ENCODE measurements around the gene SART1. TPM values are rescaled to one million over a fixed set of nuclear protein-coding genes. Genes with fewer than 3 reads are reported as not detected.

SART1 gene
- total RNA-seq, 4 donors from 2014 or later: 14.4 to 61.9 (median 26.4) TPM

GRCh38 chr11:65952052-65952521, 9.4 kb upstream of the SART1 start:
- no peaks in the 10 kb centered on the region for H3K36me3 ChIP-seq
- H3K27ac ChIP-seq: no peak overlapping the region
- TF ChIP-seq CTCF (IDR thresholded peaks at IDR 0.05) (no peak), POLR2A (IDR thresholded peaks at IDR 0.05) (no peak)
- H3K9me3 ChIP-seq: no peaks in the 10 kb centered on the region
- H3K4me1 ChIP-seq: peaks cover 0 to 2% (median 0%) of the 10 kb centered on the region in 4 donors
- H3K4me3 ChIP-seq: no peak overlapping the region
- H3K27me3 ChIP-seq: no peaks in the 10 kb centered on the region
- DNase-seq: no peak

- Histone ChIP-seq H3K36me3 (no peaks in the 10 kb centered on the region), H3K4me3 (no peak overlapping the region), H3K27ac (no peak overlapping the region), H3K27me3 (no peaks in the 10 kb centered on the region), H3K4me1 (peaks cover 0 to 5% (median 0%) of the 10 kb centered on the region in 4 donors), H3K9me3 (no peaks in the 10 kb centered on the region)
- DNase-seq: no peak
- no peak for TF ChIP-seq POLR2A (IDR thresholded peaks at IDR 0.05)
- no peak for TF ChIP-seq CTCF (IDR thresholded peaks at IDR 0.05)
These were observed 8.1 kb upstream of the SART1 start for GRCh38 chr11:65953471-65953870.

GRCh38 chr11:65954771-65955170, 6.8 kb upstream of the SART1 start:
- no peaks in the 10 kb centered on the region for H3K36me3 ChIP-seq
- no peak for DNase-seq
- peaks cover 0 to 5% (median 0%) of the 10 kb centered on the region in 4 donors for H3K4me1 ChIP-seq
- no peaks in the 10 kb centered on the region for H3K27me3 ChIP-seq
- H3K27ac ChIP-seq: no peak overlapping the region
- no peaks in the 10 kb centered on the region for H3K9me3 ChIP-seq
- no peak overlapping the region for H3K4me3 ChIP-seq
- TF ChIP-seq POLR2A (IDR thresholded peaks at IDR 0.05) (no peak), CTCF (IDR thresholded peaks at IDR 0.05) (no peak)

- no peak for TF ChIP-seq CTCF (IDR thresholded peaks at IDR 0.05)
- no peak for TF ChIP-seq POLR2A (IDR thresholded peaks at IDR 0.05)
- H3K4me3 ChIP-seq: no peak overlapping the region
- H3K36me3 ChIP-seq: no peaks in the 10 kb centered on the region
- H3K27ac ChIP-seq: no peak overlapping the region
- no peaks in the 10 kb centered on the region for H3K9me3 ChIP-seq
- DNase-seq: no peak
- no peaks in the 10 kb centered on the region for H3K27me3 ChIP-seq
- peaks cover 6 to 16% (median 13%) of the 10 kb centered on the region in 4 donors for H3K4me1 ChIP-seq
These were observed 3.2 kb upstream of the SART1 start for GRCh38 chr11:65958291-65958690.

GRCh38 chr11:65958774-65959420, 2.6 kb upstream of the SART1 start:
- Histone ChIP-seq H3K36me3 (peaks cover 0 to 3% (median 0%) of the 10 kb centered on the region in 3 donors), H3K27me3 (no peaks in the 10 kb centered on the region), H3K4me1 (peaks cover 6 to 20% (median 17%) of the 10 kb centered on the region in 4 donors), H3K9me3 (no peaks in the 10 kb centered on the region), H3K27ac (no peak overlapping the region), H3K4me3 (no peak overlapping the region)
- DNase-seq: no peak
- TF ChIP-seq CTCF (IDR thresholded peaks at IDR 0.05): no peak
- no peak for TF ChIP-seq POLR2A (IDR thresholded peaks at IDR 0.05)

All from Peyer's patch (tissue), 4 donors.